Stimulated activated CD8-positive, alpha-beta memory T cell treated with anti-CD3 and anti-CD28 coated beads, Interleukin-15, amount 100 ng/mL, for 48 hours (primary cell): Measurements from ENCODE around the gene PELI2.
A peak's percentile ranks its signal among the peaks of the same experiment; 100 is the strongest.

Experiments used
- DNase-seq, 2 donors: peaks; one replicate each; pipeline ENCODE4 v3.0.0-alpha.2; 2020; ENCODE audit warnings: low read depth in 2 of 2

The PELI2 gene

GRCh38 chr14:56299306-56299984 lies 181.2 kb downstream of the PELI2 start:
- no peak for DNase-seq

DNA sequence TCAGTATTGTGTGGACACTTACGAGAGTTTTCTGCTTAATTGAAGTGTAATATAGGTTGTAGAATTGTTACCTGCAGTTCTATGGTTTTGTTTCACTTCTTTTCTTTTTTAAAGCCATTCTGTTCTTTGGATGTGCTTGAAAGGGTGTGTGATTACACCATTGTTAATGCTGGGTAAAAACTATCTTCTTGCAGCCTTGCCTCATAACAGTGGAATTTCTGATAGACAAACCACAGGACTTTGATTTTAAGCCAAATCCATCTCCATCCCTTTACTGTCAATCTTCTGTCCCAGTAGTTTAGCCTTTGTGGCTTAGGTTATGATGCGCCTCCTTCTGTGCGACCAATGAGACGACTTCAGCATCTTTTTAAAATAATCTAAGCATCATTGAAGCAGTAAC lies 182.3 kb downstream of the PELI2 start:
- DNase-seq, result no peak

- DNase-seq, result no peak
Observed at GRCh38 chr14:56304456-56304855, 186.2 kb downstream of the PELI2 start.

GRCh38 chr14:56309198-56309597 lies 191.0 kb downstream of the PELI2 start:
- DNase-seq, result no peak

DNA sequence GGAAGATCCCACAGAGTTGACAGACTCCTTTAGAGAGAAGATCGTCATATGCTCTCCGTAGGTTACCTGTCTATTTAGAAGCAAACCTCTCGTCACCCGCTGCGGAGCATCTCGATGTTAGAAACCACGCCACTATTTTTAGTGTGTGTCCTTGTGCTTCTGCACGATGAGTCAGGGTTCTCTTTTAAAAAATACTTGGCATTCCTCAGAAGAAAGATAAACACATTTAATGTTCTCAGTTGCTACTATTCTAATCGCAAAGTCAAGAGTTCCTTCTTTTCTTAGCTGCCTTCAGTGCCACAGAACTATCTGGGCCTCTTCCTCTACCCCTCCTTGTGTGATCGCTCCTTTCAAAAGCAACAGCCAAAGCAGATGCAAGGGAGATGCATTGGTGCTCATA lies 192.4 kb downstream of the PELI2 start:
- no peak for DNase-seq

DNA sequence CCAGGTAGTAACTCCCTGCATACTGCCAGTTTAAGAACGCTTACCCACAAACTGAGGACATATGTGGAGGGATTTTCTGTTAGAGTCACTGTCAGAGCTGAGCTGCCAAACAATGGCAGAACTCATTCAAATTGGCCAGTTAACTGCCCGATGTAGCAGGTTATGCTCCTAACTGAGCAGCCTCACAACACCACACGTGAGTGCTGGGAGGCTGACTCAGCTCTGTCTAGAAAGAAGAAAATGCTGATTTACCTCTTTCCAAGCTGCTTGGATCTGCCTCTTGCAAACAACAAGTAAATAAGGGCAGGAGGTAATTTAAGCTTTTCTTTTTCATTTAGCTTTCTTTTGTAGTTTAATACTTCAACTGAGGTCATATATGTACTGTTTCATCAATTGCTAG lies 195.6 kb downstream of the PELI2 start:
- DNase-seq, result no peak

- DNase-seq, result no peak
Observed at GRCh38 chr14:56318393-56319115, 200.3 kb downstream of the PELI2 start.

- DNase-seq, result no peak
Observed at GRCh38 chr14:56321861-56322260, 203.7 kb downstream of the PELI2 start.

DNA sequence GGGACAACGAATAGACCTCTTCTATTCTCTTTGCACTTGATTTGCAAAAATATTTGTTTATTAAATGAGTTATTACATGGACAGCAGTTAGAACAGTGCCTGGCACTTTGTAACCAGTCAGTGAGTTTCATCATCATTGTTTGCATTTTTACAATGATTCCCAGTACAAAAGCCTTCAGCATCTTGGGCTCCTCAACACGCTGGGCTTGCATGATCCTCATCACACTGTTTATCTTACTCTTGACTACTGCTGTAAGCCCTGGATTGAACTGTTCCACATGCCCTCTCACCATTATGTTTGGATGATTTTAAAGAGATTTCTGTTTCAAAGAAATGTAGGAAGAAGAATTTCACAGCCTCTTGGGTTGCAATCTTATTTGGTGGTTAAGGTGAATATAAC lies 204.3 kb downstream of the PELI2 start:
- no peak for DNase-seq

DNA sequence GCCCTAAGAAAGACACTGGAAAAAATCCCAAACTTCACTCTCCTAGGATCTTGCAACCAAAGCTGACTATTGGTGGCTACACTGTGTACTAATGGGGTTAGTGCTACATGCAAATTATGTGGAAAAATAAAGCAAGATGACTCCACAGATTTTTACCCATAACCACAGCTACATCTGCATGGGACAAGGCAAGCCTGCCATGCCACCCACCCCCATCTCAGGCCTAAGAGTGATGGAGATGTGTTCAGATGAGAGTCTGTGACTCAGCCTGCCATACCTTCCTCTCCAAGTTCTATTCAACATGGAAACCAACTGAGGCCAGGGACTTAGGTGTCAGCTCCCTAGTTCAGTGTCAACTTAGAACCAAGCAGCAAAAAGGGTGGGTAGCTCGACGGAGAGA lies 206.2 kb downstream of the PELI2 start:
- DNase-seq, result no peak

DNA sequence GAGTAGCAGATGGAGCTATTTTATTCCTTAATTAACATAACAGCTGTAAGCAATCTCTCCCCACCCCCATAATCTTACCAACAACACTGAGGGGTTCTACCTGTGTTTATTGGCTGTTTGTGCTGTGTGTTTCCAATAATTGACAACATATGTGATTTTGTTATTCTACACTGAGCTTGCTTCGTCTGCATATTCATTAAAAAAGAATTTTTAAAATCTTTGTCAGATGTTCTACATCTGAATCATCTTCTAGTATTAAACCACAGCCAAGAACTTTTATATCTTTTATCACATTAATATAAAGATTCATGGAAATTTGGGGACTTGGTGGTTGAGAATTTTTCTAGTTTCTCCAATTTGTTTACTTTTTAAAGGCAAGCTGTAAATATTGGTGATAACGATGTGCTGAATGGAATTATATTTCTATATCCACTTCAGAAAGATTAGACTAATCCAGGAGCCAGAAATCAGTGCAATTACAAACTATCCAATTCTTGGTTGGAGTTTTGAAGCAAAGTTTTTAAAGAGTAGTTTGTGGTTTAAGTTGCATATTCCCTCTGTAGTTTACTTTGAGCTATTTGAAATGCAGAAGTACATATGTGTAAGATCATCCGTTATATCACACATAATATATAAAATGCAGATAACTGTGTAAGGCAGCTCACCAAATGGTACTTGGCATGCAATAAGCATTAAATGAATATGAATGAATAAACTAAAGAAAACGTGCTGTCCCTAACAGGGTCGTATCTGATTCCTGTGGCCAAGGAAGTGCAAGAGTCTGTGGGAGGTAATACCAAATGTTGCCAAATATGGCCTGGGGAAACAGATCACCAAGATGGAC lies 206.9 kb downstream of the PELI2 start:
- no peak for DNase-seq

- no peak for DNase-seq
Observed at GRCh38 chr14:56328021-56328420, 209.8 kb downstream of the PELI2 start.

DNA sequence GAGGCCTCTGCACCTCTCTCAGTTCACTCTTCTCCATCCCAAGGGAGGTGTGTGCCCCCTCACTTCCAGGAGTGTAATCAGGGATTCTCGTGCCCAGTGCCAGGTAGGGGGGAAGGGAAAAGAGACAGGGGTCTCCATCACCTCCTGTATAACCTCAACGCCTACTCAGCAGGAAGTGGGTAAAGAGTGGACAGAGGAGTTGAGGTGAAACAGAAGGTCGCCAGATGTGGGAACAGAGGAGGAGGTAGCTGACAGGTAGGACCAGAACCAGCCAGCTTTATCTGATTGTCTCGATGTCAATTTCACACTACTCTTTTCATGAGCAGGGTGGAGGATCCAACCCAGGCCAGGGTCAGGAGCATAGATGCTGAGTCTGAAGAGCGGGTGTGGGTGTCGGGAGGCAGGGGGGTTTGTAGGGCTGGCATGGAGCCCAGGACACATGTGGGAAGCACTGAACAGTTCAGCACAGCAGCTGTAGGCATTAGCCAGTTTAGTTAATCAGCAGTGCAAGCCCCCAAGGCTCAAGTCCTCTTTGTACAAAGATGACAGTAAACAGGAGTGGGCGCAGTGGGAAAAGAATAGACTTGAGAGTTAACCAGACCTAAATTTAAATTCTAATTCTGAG lies 213.5 kb downstream of the PELI2 start:
- no peak for DNase-seq

DNA sequence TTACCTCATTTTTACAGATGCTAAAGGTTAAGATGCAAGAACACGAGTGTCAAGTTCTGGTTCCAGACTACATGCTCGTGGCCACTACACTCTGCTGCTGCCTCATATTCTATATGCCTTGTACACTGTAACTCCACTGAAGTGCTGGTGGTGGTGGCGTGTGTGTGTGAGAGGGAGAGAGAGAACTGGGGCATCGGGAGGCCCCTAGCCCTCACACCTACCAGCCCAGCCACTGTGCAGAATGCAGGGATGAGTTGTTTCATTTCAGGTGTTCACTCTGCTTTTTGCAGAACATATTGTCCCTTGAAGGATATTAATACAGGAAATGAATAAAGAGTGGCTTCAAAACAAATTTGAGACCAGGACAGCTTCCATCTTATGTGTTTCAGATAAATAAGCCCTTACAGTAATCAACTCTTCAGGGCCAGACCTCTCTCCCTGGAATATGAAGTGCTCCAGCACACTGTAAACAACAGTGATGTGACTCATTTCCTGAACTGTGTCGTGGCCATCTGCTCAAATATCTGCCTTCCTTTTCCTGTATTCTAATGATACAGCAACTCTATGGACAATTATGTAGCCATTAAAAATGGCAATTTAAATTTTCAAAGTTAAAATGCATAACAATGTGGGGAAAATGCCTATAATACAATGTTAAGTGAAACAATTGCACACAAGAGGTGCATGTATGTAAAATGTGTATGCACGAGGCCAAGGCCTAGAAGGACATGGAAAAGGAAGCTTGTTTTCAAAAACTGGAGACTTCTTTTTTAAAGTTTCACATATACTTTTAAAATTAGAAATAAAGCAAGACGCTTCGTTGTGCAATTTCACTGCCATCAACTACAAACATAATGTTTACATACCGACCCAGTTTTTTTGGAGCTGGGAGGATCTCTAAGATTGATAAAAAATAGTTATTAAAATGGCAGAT lies 215.4 kb downstream of the PELI2 start:
- DNase-seq, result no peak

GRCh38 chr14:56334458-56334857 lies 216.2 kb downstream of the PELI2 start:
- DNase-seq, result no peak

- DNase-seq, result no peak
Observed at GRCh38 chr14:56338674-56339073, 220.5 kb downstream of the PELI2 start.

DNA sequence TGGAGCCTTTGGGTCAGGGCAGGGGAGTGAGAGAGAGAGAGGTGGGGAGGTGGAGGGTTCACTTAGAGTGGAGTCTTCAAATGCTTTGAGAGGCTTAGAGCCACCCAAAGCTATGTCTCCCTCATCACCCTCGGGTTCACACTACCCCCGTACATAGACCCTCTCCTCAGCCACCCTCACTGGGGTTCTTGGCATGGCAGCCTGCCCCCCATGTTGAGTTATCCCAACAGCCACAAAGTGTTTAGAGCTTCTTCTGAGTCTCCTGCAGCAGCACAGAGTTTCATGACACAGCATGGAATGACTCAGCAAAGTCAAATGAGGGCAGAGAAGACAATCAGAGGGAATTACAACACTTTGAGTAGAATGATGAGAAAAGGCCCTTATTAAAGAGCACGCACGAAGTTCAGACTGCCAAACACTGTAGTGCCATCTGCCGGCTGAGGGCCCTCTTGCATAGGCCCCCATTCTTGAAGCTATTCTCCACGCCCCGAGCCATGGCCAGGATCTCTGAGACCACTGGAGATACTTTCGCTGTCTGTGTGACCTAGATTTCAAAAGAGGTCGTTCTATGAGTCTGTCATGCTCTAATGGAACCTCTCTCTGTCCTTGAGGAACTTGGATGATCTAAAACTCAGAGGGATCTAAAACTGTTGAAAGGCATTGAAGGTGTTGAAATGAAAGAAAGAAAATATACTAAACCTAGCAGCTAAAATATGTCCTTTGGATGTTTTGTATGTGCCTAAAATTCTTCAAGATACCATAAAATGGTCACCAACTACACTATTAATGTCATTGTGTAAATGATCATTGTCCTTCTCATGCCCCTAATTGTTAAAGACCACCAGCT lies 221.9 kb downstream of the PELI2 start:
- DNase-seq, result peak; percentile 15 to 27

DNA sequence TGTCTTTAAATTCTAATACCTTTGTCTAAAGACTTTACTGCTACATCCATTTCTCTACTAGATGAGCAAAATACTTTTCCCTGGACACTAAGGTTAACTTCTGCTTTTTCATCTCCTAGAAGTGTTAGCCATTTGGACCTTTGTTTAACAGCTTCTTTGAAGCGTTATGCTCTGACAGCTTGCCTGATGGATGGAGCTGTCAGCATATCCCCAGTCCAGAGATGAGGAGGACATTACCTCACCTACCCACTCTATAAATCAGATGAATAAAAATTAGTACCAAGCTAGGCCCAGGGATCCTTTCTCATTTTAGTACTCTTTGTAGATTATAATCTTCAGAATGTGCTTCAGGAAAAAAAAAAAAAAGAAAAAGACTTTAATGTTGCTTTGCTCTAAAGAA lies 222.7 kb downstream of the PELI2 start:
- no peak for DNase-seq

GRCh38 chr14:56341766-56342493 lies 223.7 kb downstream of the PELI2 start:
- no peak for DNase-seq
